SIG-M5 (cell line): ENCODE data around the gene ZNF699.
"Not testable (repeated sequence)": the region's sequence is repeated elsewhere in the genome, so short reads cannot be mapped to it uniquely, and the experiment has no call there.

Experiments used
- DNase-seq: peaks from one replicate; lab custom pipeline; 2025; lab: John Stamatoyannopoulos, UW

Gene ZNF699

GRCh38 chr19:9309139-9309973 lies at the start of gene ZNF699:
Gene ZNF699 (minus strand): TSS chr19:9309838. CDS start chr19:9305119, 4,719 bp downstream.
- peak; percentile 78 for DNase-seq

- DNase-seq, result no peak
These were observed 45.0 kb upstream of the ZNF699 start for GRCh38 chr19:9354651-9355050.

- no peak for DNase-seq
These were observed 43.4 kb upstream of the ZNF699 start for GRCh38 chr19:9353011-9353410.

- no peak for DNase-seq
These were observed 42.9 kb upstream of the ZNF699 start for GRCh38 chr19:9352505-9352904.

GRCh38 chr19:9348671-9349070 lies 39.0 kb upstream of the ZNF699 start:
- no peak for DNase-seq

- no peak for DNase-seq
These were observed 38.6 kb upstream of the ZNF699 start for GRCh38 chr19:9348253-9348652.

- DNase-seq, result no peak
These were observed 35.4 kb upstream of the ZNF699 start for GRCh38 chr19:9345005-9345404.

- no peak for DNase-seq
These were observed 33.1 kb upstream of the ZNF699 start for GRCh38 chr19:9342610-9343304.

- DNase-seq, result no peak
These were observed 20.4 kb upstream of the ZNF699 start for GRCh38 chr19:9329999-9330398.

- no peak for DNase-seq
These were observed 14.9 kb upstream of the ZNF699 start for GRCh38 chr19:9324584-9324962.

GRCh38 chr19:9323919-9324583 lies 14.4 kb upstream of the ZNF699 start, which contains the start of gene ZNF559:
Gene ZNF559 (plus strand): TSS chr19:9324179. CDS start chr19:9338550, 14,371 bp downstream.
- no peak for DNase-seq

GRCh38 chr19:9323557-9323918 lies 13.9 kb upstream of the ZNF699 start:
- no peak for DNase-seq

GRCh38 chr19:9322201-9322600 lies 12.6 kb upstream of the ZNF699 start:
- DNase-seq, result not testable (repeated sequence)

- not testable (repeated sequence) for DNase-seq
These were observed 12.1 kb upstream of the ZNF699 start for GRCh38 chr19:9321756-9322155.

- DNase-seq, result no peak
These were observed 11.7 kb upstream of the ZNF699 start for GRCh38 chr19:9321338-9321737.

- DNase-seq, result no peak
These were observed 4.1 kb upstream of the ZNF699 start for GRCh38 chr19:9313756-9314155.

GRCh38 chr19:9309974-9310446 lies 372 bp upstream of the ZNF699 start:
- DNase-seq, result no peak

GRCh38 chr19:9308091-9308770 lies 1.4 kb downstream of the ZNF699 start:
- no peak for DNase-seq

GRCh38 chr19:9306443-9306842 lies 3.2 kb downstream of the ZNF699 start:
- no peak for DNase-seq

GRCh38 chr19:9296336-9296735 lies 13.3 kb downstream of the ZNF699 start:
- no peak for DNase-seq

GRCh38 chr19:9295411-9295849 lies 14.2 kb downstream of the ZNF699 start:
- DNase-seq, result no peak
